MCF 10A (cell line): ENCODE results near the gene FLT3. TPM values are rescaled to one million over a fixed set of nuclear protein-coding genes. Genes with fewer than 3 reads are reported as not detected.

ENCODE experiments used
- BruUV-seq: library from RNA; stranded (reverse); fragments of 400-500 nt; replicated peaks from 2 replicates; lab custom pipeline; 2021; lab: Mats Ljungman, UMichigan
- CTCF ChIA-PET: fragments of 300-600 bp; sonication (Branson Sonifier 250); formaldehyde crosslinking; extraction: SDS; loops from one replicate; lab custom pipeline; 2021; ENCODE audit warnings: antibody characterized with exemption, inconsistent platforms; lab: Yijun Ruan, JAX
- POLR2A ChIA-PET: fragments of 300-600, 350-650 bp; sonication (Branson Sonifier 250); formaldehyde crosslinking; extraction: SDS; loops from one replicate; lab custom pipeline; 2020; ENCODE audit warnings: antibody characterized with exemption, inconsistent platforms; lab: Yijun Ruan, JAX
- DNase-seq: peaks from one replicate; pipeline ENCODE4 v3.0.0-alpha.2; 2018; ENCODE audit not compliant: unreplicated experiment
- H3K27ac Mint-ChIP-seq: one replicate; pipeline ENCODE4 v1.8.0; 2022; ENCODE audit warnings: mild to moderate bottlenecking, low read depth, mixed read lengths; ENCODE audit not compliant: unreplicated experiment
- H3K27me3 Mint-ChIP-seq: one replicate; pipeline ENCODE4 v1.8.0; 2022; ENCODE audit warnings: mixed read lengths; ENCODE audit not compliant: insufficient read depth, unreplicated experiment
- H3K36me3 Mint-ChIP-seq: one replicate; pipeline ENCODE4 v1.8.0; 2022; ENCODE audit warnings: mild to moderate bottlenecking, moderate library complexity, mixed read lengths; ENCODE audit not compliant: insufficient read depth, unreplicated experiment
- H3K4me1 Mint-ChIP-seq: one replicate; pipeline ENCODE4 v1.8.0; 2022; ENCODE audit warnings: mixed read lengths; ENCODE audit not compliant: insufficient read depth, unreplicated experiment
- H3K4me3 Mint-ChIP-seq: one replicate; pipeline ENCODE4 v1.8.0; 2022; ENCODE audit warnings: mild to moderate bottlenecking, moderate library complexity, mixed read lengths; ENCODE audit not compliant: unreplicated experiment
- H3K9me3 Mint-ChIP-seq: one replicate; pipeline ENCODE4 v1.8.0; 2022; ENCODE audit warnings: mixed read lengths; ENCODE audit not compliant: unreplicated experiment
- intact Hi-C: fragments of 100-400 bp; cut with micrococcal nuclease; formaldehyde crosslinking; loops from 2 replicates; pipeline ENCODE4 v1.14.1; 2022
- total RNA-seq: library from RNA; stranded (reverse); gene quantifications from 2 replicates; pipeline ENCODE4 v1.2.3, GENCODE V29; 2022
- TF ChIP-seq, protein P1 (sequence below): fragments of 200-600 bp; IDR thresholded peaks from one replicate; pipeline ENCODE4 v1.8.0; 2022; ENCODE audit warnings: antibody characterized with exemption, mild to moderate bottlenecking; ENCODE audit not compliant: unreplicated experiment

The FLT3 gene
- total RNA-seq, 1 experiment from 2014 or later, result not detected

DNA sequence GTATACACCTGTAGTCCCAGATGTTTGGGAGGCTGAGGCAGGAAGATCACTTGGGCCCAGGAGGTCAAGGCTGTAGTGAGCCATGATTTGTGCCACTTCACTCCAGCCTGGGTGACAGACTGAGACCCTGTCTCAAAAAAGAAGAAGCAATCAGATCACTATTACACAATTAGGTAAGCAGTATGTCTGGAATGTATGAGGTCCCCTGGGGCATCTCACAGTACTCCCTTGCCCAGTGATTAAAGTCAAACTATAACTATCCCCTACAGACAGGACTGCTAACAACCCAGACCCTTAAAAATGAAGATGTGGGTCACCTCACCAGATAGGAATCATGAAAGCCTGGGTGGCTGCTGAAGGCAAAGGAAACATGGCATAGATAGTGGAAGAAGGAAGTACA lies 28.6 kb upstream of the FLT3 start:
- CTCF ChIA-PET, result no interaction called here
- Mint-ChIP-seq H3K4me1 (no peaks in the 10 kb centered on the region), H3K27ac (no peak overlapping the region), H3K36me3 (no peaks in the 10 kb centered on the region), H3K9me3 (no peaks in the 10 kb centered on the region), H3K27me3 (no peaks in the 10 kb centered on the region), H3K4me3 (no peak overlapping the region)
- intact Hi-C loops, result no loop called here
- POLR2A ChIA-PET, result interaction anchor here (2.0 kb wide), 1 partner anchor 9 kb away, joined by 6 read pairs; the partner anchor contains the start of gene PAN3
- BruUV-seq, result no TSS peak
- TF ChIP-seq, protein P1, sequence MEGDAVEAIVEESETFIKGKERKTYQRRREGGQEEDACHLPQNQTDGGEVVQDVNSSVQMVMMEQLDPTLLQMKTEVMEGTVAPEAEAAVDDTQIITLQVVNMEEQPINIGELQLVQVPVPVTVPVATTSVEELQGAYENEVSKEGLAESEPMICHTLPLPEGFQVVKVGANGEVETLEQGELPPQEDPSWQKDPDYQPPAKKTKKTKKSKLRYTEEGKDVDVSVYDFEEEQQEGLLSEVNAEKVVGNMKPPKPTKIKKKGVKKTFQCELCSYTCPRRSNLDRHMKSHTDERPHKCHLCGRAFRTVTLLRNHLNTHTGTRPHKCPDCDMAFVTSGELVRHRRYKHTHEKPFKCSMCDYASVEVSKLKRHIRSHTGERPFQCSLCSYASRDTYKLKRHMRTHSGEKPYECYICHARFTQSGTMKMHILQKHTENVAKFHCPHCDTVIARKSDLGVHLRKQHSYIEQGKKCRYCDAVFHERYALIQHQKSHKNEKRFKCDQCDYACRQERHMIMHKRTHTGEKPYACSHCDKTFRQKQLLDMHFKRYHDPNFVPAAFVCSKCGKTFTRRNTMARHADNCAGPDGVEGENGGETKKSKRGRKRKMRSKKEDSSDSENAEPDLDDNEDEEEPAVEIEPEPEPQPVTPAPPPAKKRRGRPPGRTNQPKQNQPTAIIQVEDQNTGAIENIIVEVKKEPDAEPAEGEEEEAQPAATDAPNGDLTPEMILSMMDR, result no peak
- no peak for DNase-seq

GRCh38 chr13:28128030-28128429 lies 27.7 kb upstream of the FLT3 start:
- DNase-seq, result no peak
- Mint-ChIP-seq H3K36me3 (no peaks in the 10 kb centered on the region), H3K4me1 (no peaks in the 10 kb centered on the region), H3K4me3 (no peak overlapping the region), H3K27ac (no peak overlapping the region), H3K9me3 (no peaks in the 10 kb centered on the region), H3K27me3 (no peaks in the 10 kb centered on the region)
- TF ChIP-seq, protein P1, result no peak
- intact Hi-C loops, result no loop called here
- ChIA-PET CTCF (interaction anchor here (0.5 to 0.6 kb wide), 2 partner anchors 10 to 66 kb away, joined by 3 to 5 read pairs; no protein-coding TSS in a partner anchor), POLR2A (no interaction called here)
- no TSS peak for BruUV-seq

DNA sequence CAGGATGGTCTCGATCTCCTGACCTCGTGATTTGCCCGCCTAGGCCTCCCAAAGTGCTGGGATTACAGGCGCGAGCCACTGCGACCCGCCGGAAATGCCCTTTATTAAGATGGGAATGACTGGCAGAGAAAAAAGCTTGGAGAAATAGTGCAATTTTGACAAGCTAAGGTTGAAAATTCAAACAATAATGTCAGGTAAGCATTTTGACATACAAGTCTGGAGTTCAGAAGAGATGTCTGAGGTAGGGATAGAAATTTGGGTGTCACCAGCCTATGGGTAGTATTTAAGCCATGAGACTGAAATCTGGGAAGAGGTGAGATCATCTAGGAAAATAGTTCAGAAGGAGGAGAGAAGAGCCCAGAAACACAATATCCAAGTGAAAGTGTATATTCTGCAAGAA lies 20.8 kb upstream of the FLT3 start:
- CTCF ChIA-PET, result no interaction called here
- DNase-seq, result no peak
- intact Hi-C loops, result no loop called here
- POLR2A ChIA-PET, result interaction anchor here (1.0 kb wide), 1 partner anchor 15 kb away, joined by 3 read pairs; no protein-coding TSS in a partner anchor
- no peaks in the 10 kb centered on the region for H3K36me3 Mint-ChIP-seq
- H3K27me3 Mint-ChIP-seq, result peaks cover 16% of the 10 kb centered on the region
- H3K27ac Mint-ChIP-seq, result no peak overlapping the region
- H3K9me3 Mint-ChIP-seq, result no peaks in the 10 kb centered on the region
- TF ChIP-seq, protein P1, result no peak
- no TSS peak for BruUV-seq
- no peak overlapping the region for H3K4me3 Mint-ChIP-seq
- no peaks in the 10 kb centered on the region for H3K4me1 Mint-ChIP-seq

- DNase-seq, result no peak
- Mint-ChIP-seq H3K9me3 (no peaks in the 10 kb centered on the region), H3K27ac (no peak overlapping the region), H3K36me3 (no peaks in the 10 kb centered on the region), H3K4me3 (no peak overlapping the region), H3K4me1 (no peaks in the 10 kb centered on the region), H3K27me3 (peaks cover 21% of the 10 kb centered on the region)
- TF ChIP-seq, protein P1, result no peak
- intact Hi-C loops, result no loop called here
- no TSS peak for BruUV-seq
- CTCF ChIA-PET, result interaction anchor here (1.2 kb wide), 1 partner anchor 61 kb away, joined by 3 read pairs; no protein-coding TSS in a partner anchor
- POLR2A ChIA-PET, result no interaction called here
Observed at GRCh38 chr13:28120317-28120716, 19.9 kb upstream of the FLT3 start.
